ENCODE data around the gene RASA4B.
A peak's percentile ranks its signal among the peaks of the same experiment; 100 is the strongest.

Gene RASA4B

DNA sequence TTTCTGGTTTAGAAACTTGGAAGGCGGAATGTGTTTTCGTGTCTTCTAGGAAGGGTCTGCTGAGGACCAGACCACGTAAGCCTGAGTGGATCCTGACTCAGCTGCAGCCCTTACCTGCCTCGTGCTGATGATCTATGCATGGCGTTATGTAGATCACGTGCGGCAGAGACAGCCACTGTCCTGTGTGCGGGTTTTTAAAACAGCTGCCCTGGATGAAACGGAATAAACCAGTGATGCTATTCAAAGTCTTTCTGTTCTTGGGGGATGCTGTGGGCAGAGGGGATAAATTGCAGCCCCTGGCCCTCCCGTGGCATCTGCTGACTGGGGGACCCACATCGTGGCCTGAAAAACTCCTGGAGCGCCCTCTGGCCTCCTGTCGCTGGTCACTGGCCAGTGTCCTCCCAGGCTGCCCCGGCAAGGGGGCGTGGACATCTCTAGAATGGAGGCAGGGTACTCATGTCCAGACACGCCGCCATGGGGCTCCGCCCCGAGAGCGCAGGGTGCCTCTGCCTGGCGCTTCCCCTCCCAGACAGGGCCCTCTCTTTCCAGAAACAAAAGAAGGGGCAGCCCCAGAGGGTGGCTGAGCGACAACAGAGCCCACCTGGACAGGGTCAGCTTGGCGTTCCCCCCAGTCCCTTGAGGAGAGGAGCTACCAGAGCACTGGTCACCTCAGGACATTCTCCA is 66.1 kb downstream of the RASA4B start:
- Histone ChIP-seq H3K27me3 (ENCODE audit: control insufficient read depth in 1 of 2, insufficient read depth in 2 of 2, low read length in 2 of 2) (no peaks in the 10 kb centered on the region), H3K9me3 (ENCODE audit: control insufficient read depth in 2 of 2, low read length in 2 of 2) (no peaks in the 10 kb centered on the region), H3K36me3 (ENCODE audit: control insufficient read depth in 2 of 2, insufficient read depth in 2 of 2, low read length in 2 of 2) (peaks cover 0 to 1% of the 10 kb centered on the region in 2 donors), H3K9ac (ENCODE audit: low read length in 2 of 2) (no peak overlapping the region), H3K4me3 (ENCODE audit: low read length in 2 of 2) (no peak overlapping the region), H3K4me1 (ENCODE audit: control insufficient read depth, insufficient read depth, low read length) (no peaks in the 10 kb centered on the region), H3K27ac (ENCODE audit: low read length) (no peak overlapping the region)

DNA sequence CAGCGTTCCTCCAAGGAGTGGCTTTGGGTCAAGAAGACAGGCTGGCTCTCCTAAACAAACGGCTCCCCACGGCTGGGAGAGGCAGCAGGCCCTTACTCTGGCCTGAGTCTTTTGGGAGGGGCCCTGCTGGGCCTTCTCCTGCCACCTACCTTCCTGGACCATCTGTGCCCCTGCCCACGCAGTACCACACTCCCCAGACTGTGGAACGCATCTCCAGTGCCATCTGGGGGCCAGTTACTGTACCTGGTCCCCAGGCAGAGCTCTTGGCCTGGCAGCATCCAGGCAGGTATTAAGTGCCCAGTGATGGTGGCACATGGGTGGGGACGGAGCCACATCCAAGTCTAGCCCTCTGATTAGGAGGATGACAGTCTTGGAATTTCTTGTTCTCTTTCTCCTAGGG is 67.3 kb downstream of the RASA4B start:
- Histone ChIP-seq H3K9me3 (ENCODE audit: control insufficient read depth in 2 of 2, low read length in 2 of 2) (no peaks in the 10 kb centered on the region), H3K36me3 (ENCODE audit: control insufficient read depth in 2 of 2, insufficient read depth in 2 of 2, low read length in 2 of 2) (no peaks in the 10 kb centered on the region), H3K27me3 (ENCODE audit: control insufficient read depth in 1 of 2, insufficient read depth in 2 of 2, low read length in 2 of 2) (no peaks in the 10 kb centered on the region), H3K4me1 (ENCODE audit: control insufficient read depth, insufficient read depth, low read length) (no peaks in the 10 kb centered on the region), H3K4me3 (ENCODE audit: low read length in 2 of 2) (no peak overlapping the region), H3K9ac (ENCODE audit: low read length in 2 of 2) (no peak overlapping the region), H3K27ac (ENCODE audit: low read length) (no peak overlapping the region)

DNA sequence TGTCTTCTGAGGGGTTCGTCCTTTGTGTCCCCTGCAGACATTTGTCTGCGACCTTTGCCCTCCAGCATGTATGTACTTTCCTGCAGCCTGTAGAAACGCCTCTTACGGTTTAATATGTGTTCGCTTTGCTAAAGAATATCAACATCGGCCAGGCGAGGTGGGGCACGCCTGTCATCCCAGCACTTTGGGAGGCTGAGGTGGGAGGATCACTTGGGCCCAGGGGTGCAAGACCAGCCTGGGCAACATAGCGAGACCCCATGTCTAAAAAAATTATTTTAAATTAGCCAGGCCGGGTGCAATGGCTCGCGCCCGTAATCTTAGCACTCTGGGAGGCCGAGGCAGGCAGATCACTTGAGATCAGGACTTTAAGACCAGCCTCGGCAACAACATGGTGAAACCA is 68.4 kb downstream of the RASA4B start:
- H3K4me1 ChIP-seq (ENCODE audit: control insufficient read depth, insufficient read depth, low read length): no peaks in the 10 kb centered on the region
- no peak overlapping the region for H3K4me3 ChIP-seq (ENCODE audit: low read length in 2 of 2)
- H3K9me3 ChIP-seq (ENCODE audit: control insufficient read depth in 2 of 2, low read length in 2 of 2): no peaks in the 10 kb centered on the region
- H3K27ac ChIP-seq (ENCODE audit: low read length): no peak overlapping the region
- H3K9ac ChIP-seq (ENCODE audit: low read length in 2 of 2): no peak overlapping the region
- no peaks in the 10 kb centered on the region for H3K36me3 ChIP-seq (ENCODE audit: control insufficient read depth in 2 of 2, insufficient read depth in 2 of 2, low read length in 2 of 2)
- no peaks in the 10 kb centered on the region for H3K27me3 ChIP-seq (ENCODE audit: control insufficient read depth in 1 of 2, insufficient read depth in 2 of 2, low read length in 2 of 2)

DNA sequence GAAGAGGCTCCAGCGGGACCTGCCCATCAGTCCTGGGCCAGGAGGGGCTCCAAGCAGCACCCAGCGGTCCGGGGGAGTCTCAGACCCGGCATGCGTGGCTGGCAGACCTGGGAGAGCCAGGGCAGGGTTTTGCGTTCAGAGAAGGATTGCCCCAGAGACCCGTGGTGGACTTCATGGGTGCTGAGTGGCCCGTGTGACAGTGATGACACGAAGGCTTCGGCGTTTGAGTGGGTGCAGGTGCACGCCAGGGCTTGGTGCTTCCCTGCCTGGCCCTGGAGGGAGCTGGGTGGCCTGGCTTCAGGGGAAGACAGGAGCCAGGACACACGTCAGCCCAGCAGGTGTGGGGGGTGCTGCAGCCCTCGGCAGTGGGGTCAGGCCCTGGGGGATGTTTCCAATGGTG is 70.3 kb downstream of the RASA4B start:
- H3K4me3 ChIP-seq (ENCODE audit: low read length in 2 of 2): no peak overlapping the region
- H3K9me3 ChIP-seq (ENCODE audit: control insufficient read depth in 2 of 2, low read length in 2 of 2): no peaks in the 10 kb centered on the region
- no peaks in the 10 kb centered on the region for H3K36me3 ChIP-seq (ENCODE audit: control insufficient read depth in 2 of 2, insufficient read depth in 2 of 2, low read length in 2 of 2)
- H3K27me3 ChIP-seq (ENCODE audit: control insufficient read depth in 1 of 2, insufficient read depth in 2 of 2, low read length in 2 of 2): no peaks in the 10 kb centered on the region
- H3K9ac ChIP-seq (ENCODE audit: low read length in 2 of 2): no peak overlapping the region
- H3K27ac ChIP-seq (ENCODE audit: low read length): no peak overlapping the region
- no peaks in the 10 kb centered on the region for H3K4me1 ChIP-seq (ENCODE audit: control insufficient read depth, insufficient read depth, low read length)

GRCh38 chr7:102446387-102447156 is 71.0 kb downstream of the RASA4B start:
- Histone ChIP-seq H3K4me1 (ENCODE audit: control insufficient read depth, insufficient read depth, low read length) (no peaks in the 10 kb centered on the region), H3K9me3 (ENCODE audit: control insufficient read depth in 2 of 2, low read length in 2 of 2) (no peaks in the 10 kb centered on the region), H3K36me3 (ENCODE audit: control insufficient read depth in 2 of 2, insufficient read depth in 2 of 2, low read length in 2 of 2) (no peaks in the 10 kb centered on the region), H3K4me3 (ENCODE audit: low read length in 2 of 2) (no peak overlapping the region), H3K27me3 (ENCODE audit: control insufficient read depth in 1 of 2, insufficient read depth in 2 of 2, low read length in 2 of 2) (no peaks in the 10 kb centered on the region), H3K9ac (ENCODE audit: low read length in 2 of 2) (no peak overlapping the region), H3K27ac (ENCODE audit: low read length) (no peak overlapping the region)

GRCh38 chr7:102445674-102446071 is 71.9 kb downstream of the RASA4B start:
- Histone ChIP-seq H3K27ac (ENCODE audit: low read length) (no peak overlapping the region), H3K36me3 (ENCODE audit: control insufficient read depth in 2 of 2, insufficient read depth in 2 of 2, low read length in 2 of 2) (no peaks in the 10 kb centered on the region), H3K9me3 (ENCODE audit: control insufficient read depth in 2 of 2, low read length in 2 of 2) (no peaks in the 10 kb centered on the region), H3K4me3 (ENCODE audit: low read length in 2 of 2) (no peak overlapping the region), H3K4me1 (ENCODE audit: control insufficient read depth, insufficient read depth, low read length) (no peaks in the 10 kb centered on the region), H3K9ac (ENCODE audit: low read length in 2 of 2) (no peak overlapping the region), H3K27me3 (ENCODE audit: control insufficient read depth in 1 of 2, insufficient read depth in 2 of 2, low read length in 2 of 2) (no peaks in the 10 kb centered on the region)

GRCh38 chr7:102444961-102445673 is 72.5 kb downstream of the RASA4B start:
- Histone ChIP-seq H3K9ac (ENCODE audit: low read length in 2 of 2) (no peak overlapping the region), H3K36me3 (ENCODE audit: control insufficient read depth in 2 of 2, insufficient read depth in 2 of 2, low read length in 2 of 2) (no peaks in the 10 kb centered on the region), H3K4me1 (ENCODE audit: control insufficient read depth, insufficient read depth, low read length) (no peaks in the 10 kb centered on the region), H3K4me3 (ENCODE audit: low read length in 2 of 2) (no peak overlapping the region), H3K27me3 (ENCODE audit: control insufficient read depth in 1 of 2, insufficient read depth in 2 of 2, low read length in 2 of 2) (no peaks in the 10 kb centered on the region), H3K27ac (ENCODE audit: low read length) (no peak overlapping the region), H3K9me3 (ENCODE audit: control insufficient read depth in 2 of 2, low read length in 2 of 2) (no peaks in the 10 kb centered on the region)

- no peak overlapping the region for H3K4me3 ChIP-seq (ENCODE audit: low read length in 2 of 2)
- H3K9ac ChIP-seq (ENCODE audit: low read length in 2 of 2): no peak overlapping the region
- no peaks in the 10 kb centered on the region for H3K36me3 ChIP-seq (ENCODE audit: control insufficient read depth in 2 of 2, insufficient read depth in 2 of 2, low read length in 2 of 2)
- H3K4me1 ChIP-seq (ENCODE audit: control insufficient read depth, insufficient read depth, low read length): no peaks in the 10 kb centered on the region
- H3K27me3 ChIP-seq (ENCODE audit: control insufficient read depth in 1 of 2, insufficient read depth in 2 of 2, low read length in 2 of 2): no peaks in the 10 kb centered on the region
- no peak overlapping the region for H3K27ac ChIP-seq (ENCODE audit: low read length)
- no peaks in the 10 kb centered on the region for H3K9me3 ChIP-seq (ENCODE audit: control insufficient read depth in 2 of 2, low read length in 2 of 2)
These were observed 77.4 kb downstream of the RASA4B start for GRCh38 chr7:102439963-102440795.

DNA sequence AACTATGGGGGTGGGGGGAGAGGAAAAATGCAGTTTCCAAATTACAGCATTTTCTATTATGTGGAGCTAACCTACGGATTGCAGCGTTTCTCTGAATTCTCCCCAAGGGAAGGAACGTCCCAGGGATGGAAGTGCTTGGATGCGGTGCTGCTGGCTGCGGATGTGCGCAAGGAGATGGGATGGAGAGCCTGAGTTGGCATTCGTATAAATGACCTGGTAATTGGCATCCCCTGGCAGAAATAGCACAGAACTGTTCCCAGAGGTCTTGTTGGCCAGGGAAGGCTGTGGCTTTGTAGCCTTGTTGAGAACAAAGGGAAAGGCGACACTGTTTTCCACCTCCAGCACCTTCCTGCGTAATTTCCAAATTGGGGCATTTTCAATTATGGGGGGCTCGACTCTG is 81.5 kb downstream of the RASA4B start:
- Histone ChIP-seq H3K27ac (ENCODE audit: low read length) (no peak overlapping the region), H3K4me3 (ENCODE audit: low read length in 2 of 2) (no peak overlapping the region), H3K36me3 (ENCODE audit: control insufficient read depth in 2 of 2, insufficient read depth in 2 of 2, low read length in 2 of 2) (no peaks in the 10 kb centered on the region), H3K4me1 (ENCODE audit: control insufficient read depth, insufficient read depth, low read length) (peaks cover 12% of the 10 kb centered on the region), H3K9me3 (ENCODE audit: control insufficient read depth in 2 of 2, low read length in 2 of 2) (no peaks in the 10 kb centered on the region), H3K27me3 (ENCODE audit: control insufficient read depth in 1 of 2, insufficient read depth in 2 of 2, low read length in 2 of 2) (no peaks in the 10 kb centered on the region), H3K9ac (ENCODE audit: low read length in 2 of 2) (no peak overlapping the region)

DNA sequence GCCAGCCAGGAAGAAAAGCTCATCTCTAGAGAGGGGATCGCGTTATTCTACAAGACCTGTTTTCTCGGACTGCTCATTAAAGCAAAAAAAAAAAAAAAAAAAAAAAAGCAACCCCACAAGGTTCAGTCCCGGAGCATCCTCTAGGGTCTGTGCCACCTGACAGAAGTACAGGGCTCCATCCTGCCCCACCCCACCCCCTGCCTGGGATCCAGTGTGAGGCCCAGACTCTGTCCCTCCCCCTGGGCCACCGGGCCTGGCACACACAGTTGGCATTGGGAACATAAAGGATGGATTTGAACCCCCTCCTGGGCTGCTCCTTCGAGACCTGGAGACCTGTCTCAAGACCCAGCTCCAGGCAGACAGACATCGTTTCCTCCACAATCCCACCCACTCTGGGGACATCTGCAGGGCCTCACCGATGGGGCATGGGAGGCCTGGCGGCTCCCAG is 83.5 kb downstream of the RASA4B start:
- no peak overlapping the region for H3K27ac ChIP-seq (ENCODE audit: low read length)
- H3K4me1 ChIP-seq (ENCODE audit: control insufficient read depth, insufficient read depth, low read length): peaks cover 12% of the 10 kb centered on the region
- H3K9ac ChIP-seq (ENCODE audit: low read length in 2 of 2): peak overlapping the region; percentile 51 to 69
- no peaks in the 10 kb centered on the region for H3K9me3 ChIP-seq (ENCODE audit: control insufficient read depth in 2 of 2, low read length in 2 of 2)
- H3K36me3 ChIP-seq (ENCODE audit: control insufficient read depth in 2 of 2, insufficient read depth in 2 of 2, low read length in 2 of 2): no peaks in the 10 kb centered on the region
- no peaks in the 10 kb centered on the region for H3K27me3 ChIP-seq (ENCODE audit: control insufficient read depth in 1 of 2, insufficient read depth in 2 of 2, low read length in 2 of 2)
- peak overlapping the region; percentile 64 to 74 for H3K4me3 ChIP-seq (ENCODE audit: low read length in 2 of 2)
